Measurements from ENCODE around the gene LIPM.

The LIPM gene

GRCh38 chr10:88850712-88851111 lies 48.2 kb downstream of the LIPM start:
- no peaks in the 10 kb centered on the region for H3K36me3 ChIP-seq (ENCODE audit: control insufficient read depth, insufficient read depth, low read length)
- no peak overlapping the region for H3K4me3 ChIP-seq (replicated peaks; ENCODE audit: low read depth, low read length)
- H3K27me3 ChIP-seq (replicated peaks; ENCODE audit: control insufficient read depth, insufficient read depth, low read length) = no peaks in the 10 kb centered on the region
- no peak for TF ChIP-seq CTCF (IDR thresholded peaks at IDR 0.05; ENCODE audit: insufficient read depth, low read length, poor library complexity, severe bottlenecking)
- DNase-seq (ENCODE audit: extremely low read depth, insufficient read length) = no peak

GRCh38 chr10:88851706-88852105 lies 49.2 kb downstream of the LIPM start, which contains the start of gene ANKRD22:
ANKRD22 (minus strand) TSS chr10:88851844; CDS start chr10:88851607, 237 bp downstream.
- Histone ChIP-seq H3K27me3 (replicated peaks; ENCODE audit: control insufficient read depth, insufficient read depth, low read length) (no peaks in the 10 kb centered on the region), H3K4me3 (replicated peaks; ENCODE audit: low read depth, low read length) (no peak within 1 kb of the TSS), H3K36me3 (ENCODE audit: control insufficient read depth, insufficient read depth, low read length) (no peaks in the 10 kb centered on the region)
- TF ChIP-seq CTCF (IDR thresholded peaks at IDR 0.05; ENCODE audit: insufficient read depth, low read length, poor library complexity, severe bottlenecking) = no peak
- DNase-seq (ENCODE audit: extremely low read depth, insufficient read length) = no peak

- Histone ChIP-seq H3K36me3 (ENCODE audit: control insufficient read depth, insufficient read depth, low read length) (no peaks in the 10 kb centered on the region), H3K27me3 (replicated peaks; ENCODE audit: control insufficient read depth, insufficient read depth, low read length) (no peaks in the 10 kb centered on the region), H3K4me3 (replicated peaks; ENCODE audit: low read depth, low read length) (no peak overlapping the region)
- no peak for DNase-seq (ENCODE audit: extremely low read depth, insufficient read length)
- no peak for TF ChIP-seq CTCF (IDR thresholded peaks at IDR 0.05; ENCODE audit: insufficient read depth, low read length, poor library complexity, severe bottlenecking)
Measured at GRCh38 chr10:88852327-88852726, 49.8 kb downstream of the LIPM start.

- no peak for TF ChIP-seq CTCF (IDR thresholded peaks at IDR 0.05; ENCODE audit: insufficient read depth, low read length, poor library complexity, severe bottlenecking)
- no peak overlapping the region for H3K4me3 ChIP-seq (replicated peaks; ENCODE audit: low read depth, low read length)
- DNase-seq (ENCODE audit: extremely low read depth, insufficient read length) = no peak
- H3K27me3 ChIP-seq (replicated peaks; ENCODE audit: control insufficient read depth, insufficient read depth, low read length) = no peaks in the 10 kb centered on the region
- no peaks in the 10 kb centered on the region for H3K36me3 ChIP-seq (ENCODE audit: control insufficient read depth, insufficient read depth, low read length)
Measured at GRCh38 chr10:88853155-88853881, 50.8 kb downstream of the LIPM start.

GRCh38 chr10:88854684-88855083 lies 52.2 kb downstream of the LIPM start:
- no peak for DNase-seq (ENCODE audit: extremely low read depth, insufficient read length)
- no peaks in the 10 kb centered on the region for H3K36me3 ChIP-seq (ENCODE audit: control insufficient read depth, insufficient read depth, low read length)

More at GRCh38 chr10:88854684-88855083, 52.2 kb downstream of the LIPM start:
- Histone ChIP-seq H3K4me3 (replicated peaks; ENCODE audit: low read depth, low read length) (no peak overlapping the region), H3K27me3 (replicated peaks; ENCODE audit: control insufficient read depth, insufficient read depth, low read length) (no peaks in the 10 kb centered on the region)
- TF ChIP-seq CTCF (IDR thresholded peaks at IDR 0.05; ENCODE audit: insufficient read depth, low read length, poor library complexity, severe bottlenecking) = no peak

Measured in GM06990 (cell line).